GM23338 (cell line): Measurements from ENCODE around the gene PTPRJ. TPM values are rescaled to one million over a fixed set of nuclear protein-coding genes. Genes with fewer than 3 reads are reported as not detected.

Source experiments
- ATAC-seq: fragments of 200-7000 bp; cut with Tn5 transposase; 3 replicates; pipeline ENCODE4 v1.9.1; 2020
- DNase-seq: peaks from one replicate; pipeline ENCODE4 v3.0.0-alpha.2; 2015; ENCODE audit warnings: low spot score
- H2AFZ ChIP-seq: fragments of 200-600 bp; sonication (generic); 2 replicates; pipeline ENCODE4 v1.8.0; 2016; ENCODE audit warnings: antibody characterized with exemption, mild to moderate bottlenecking, moderate library complexity
- H3F3A ChIP-seq: fragments of 200-600 bp; sonication (generic); replicated peaks from 2 replicates; pipeline ENCODE4 v1.8.0; 2017; ENCODE audit warnings: antibody characterized with exemption, mixed run types, low read depth
- H3K27ac ChIP-seq: fragments of 200-600 bp; sonication (generic); 2 replicates; pipeline ENCODE4 v1.6.1; 2016; ENCODE audit warnings: low read depth
- H3K27me3 ChIP-seq: fragments of 200-600 bp; sonication (generic); 2 replicates; pipeline ENCODE4 v1.8.0; 2016; ENCODE audit warnings: mild to moderate bottlenecking, mixed run types, moderate library complexity; ENCODE audit not compliant: insufficient read depth
- H3K36me3 ChIP-seq: fragments of 200-600 bp; sonication (generic); 2 replicates; pipeline ENCODE4 v1.8.0; 2016; ENCODE audit warnings: mild to moderate bottlenecking; ENCODE audit not compliant: insufficient read depth
- H3K4me1 ChIP-seq: fragments of 200-600 bp; sonication (generic); 2 replicates; pipeline ENCODE4 v1.8.0; 2016; ENCODE audit warnings: mild to moderate bottlenecking, moderate library complexity; ENCODE audit not compliant: insufficient read depth
- H3K4me2 ChIP-seq: fragments of 200-600 bp; sonication (generic); 2 replicates; pipeline ENCODE4 v1.7.1; 2017; ENCODE audit warnings: mixed run types
- H3K4me3 ChIP-seq: fragments of 200-600 bp; sonication (generic); 2 replicates; pipeline ENCODE4 v1.6.1; 2016; ENCODE audit warnings: mixed run types
- H3K79me2 ChIP-seq: fragments of 200-600 bp; sonication (generic); replicated peaks from 2 replicates; pipeline ENCODE4 v1.8.0; 2017; ENCODE audit warnings: mild to moderate bottlenecking; ENCODE audit not compliant: insufficient read depth
- H3K9me2 ChIP-seq: fragments of 200-600 bp; sonication (generic); 2 replicates; pipeline ENCODE4 v1.8.0; 2017; ENCODE audit not compliant: insufficient read depth
- H4K20me1 ChIP-seq: fragments of 200-600 bp; sonication (generic); replicated peaks from 2 replicates; pipeline ENCODE4 v1.8.0; 2017; ENCODE audit warnings: mild to moderate bottlenecking; ENCODE audit not compliant: insufficient read depth
- H3K27ac Mint-ChIP-seq: 2 replicates; pipeline ENCODE4 v1.8.0; 2020; ENCODE audit warnings: inconsistent platforms, mild to moderate bottlenecking, moderate library complexity, mixed read lengths
- H3K27me3 Mint-ChIP-seq: 3 replicates; pipeline ENCODE4 v1.8.0; 2022; ENCODE audit warnings: low read depth, mild to moderate bottlenecking, moderate library complexity, mixed read lengths, inconsistent platforms; ENCODE audit not compliant: insufficient read depth, poor library complexity
- H3K36me3 Mint-ChIP-seq: 3 replicates; pipeline ENCODE4 v1.8.0; 2021; ENCODE audit warnings: low read depth, mild to moderate bottlenecking, inconsistent platforms, moderate library complexity, mixed read lengths
- H3K4me1 Mint-ChIP-seq: 3 replicates; pipeline ENCODE4 v1.8.0; 2020; ENCODE audit warnings: mild to moderate bottlenecking, inconsistent platforms, mixed read lengths
- H3K4me3 Mint-ChIP-seq: 3 replicates; pipeline ENCODE4 v1.8.0; 2021; ENCODE audit warnings: moderate library complexity, mild to moderate bottlenecking, inconsistent platforms, mixed read lengths
- H3K9me3 Mint-ChIP-seq: 3 replicates; pipeline ENCODE4 v1.8.0; 2020; ENCODE audit warnings: moderate library complexity, mild to moderate bottlenecking, inconsistent platforms, mixed read lengths
- CREB1 ChIP-seq: fragments of 250-450 bp; sonication (Bioruptor Pico); IDR thresholded peaks from 2 replicates; pipeline ENCODE4 v1.5.0; 2020; ENCODE audit warnings: low read depth, mild to moderate bottlenecking, moderate library complexity
- EZH2 ChIP-seq: fragments of 200-600 bp; sonication (generic); IDR thresholded peaks from one replicate; pipeline ENCODE4 v1.8.0; 2017; ENCODE audit warnings: antibody characterized with exemption, mild to moderate bottlenecking, low read depth; ENCODE audit not compliant: unreplicated experiment
- EZH2phosphoT487 ChIP-seq: fragments of 200-600 bp; sonication (generic); IDR thresholded peaks from one replicate; pipeline ENCODE4 v1.8.1; 2018; ENCODE audit warnings: antibody characterized with exemption; ENCODE audit not compliant: unreplicated experiment
- NANOG ChIP-seq: IDR thresholded peaks from 2 replicates; pipeline ENCODE4 v1.6.1; 2016; ENCODE audit warnings: antibody characterized with exemption, borderline replicate concordance
- STAT1 ChIP-seq: IDR thresholded peaks from one replicate; pipeline ENCODE4 v1.6.1; 2016; ENCODE audit warnings: antibody characterized with exemption; ENCODE audit not compliant: unreplicated experiment
- ZNF114 ChIP-seq: fragments of 250-450 bp; sonication (Bioruptor Pico); IDR thresholded peaks from 2 replicates; pipeline ENCODE4 v1.5.0; 2020; ENCODE audit warnings: mild to moderate bottlenecking, moderate library complexity
- polyA plus RNA-seq: library from polyadenylated mRNA; unstranded; fragments of >200 nt; fragmentation: Nextera tagmentation; extraction: Ambion mirVana; gene quantifications from 2 replicates; pipeline ENCODE4 v1.2.1, GENCODE V29; 2016
- total RNA-seq: library from RNA; depleted of rRNA; stranded (reverse); fragments of >200 nt; shearing (Covaris generic); gene quantifications from 2 replicates; pipeline ENCODE4 v1.2.3, GENCODE V29; 2014
- TF ChIP-seq, protein P1 (sequence below): IDR thresholded peaks from one replicate; pipeline ENCODE4 v1.6.1; 2018; ENCODE audit warnings: antibody characterized with exemption; ENCODE audit not compliant: unreplicated experiment
- TF ChIP-seq, protein P2 (sequence below): IDR thresholded peaks from 2 replicates; pipeline ENCODE4 v1.6.1; 2016; ENCODE audit warnings: antibody characterized with exemption
- TF ChIP-seq, protein P3 (sequence below), 2 experiments: fragments of 200-600 bp in 1 of 2; sonication (generic) in 1 of 2; conservative IDR thresholded peaks; 2 replicates each; pipeline versions ENCODE4 v1.5.1 to v1.6.1; 2016 to 2017; ENCODE audit warnings: antibody characterized with exemption in 2 of 2, low read depth in 2 of 2, mild to moderate bottlenecking in 2 of 2, moderate library complexity in 1 of 2
- TF ChIP-seq, protein P4 (sequence below): fragments of 250-450 bp; sonication (Bioruptor Pico); IDR thresholded peaks from 2 replicates; pipeline ENCODE4 v1.5.0; 2020; ENCODE audit warnings: mild to moderate bottlenecking, moderate library complexity

PTPRJ gene
- total and polyA plus RNA-seq, 2 experiments from 2014 or later, result 4.2 to 16.0 TPM

DNA sequence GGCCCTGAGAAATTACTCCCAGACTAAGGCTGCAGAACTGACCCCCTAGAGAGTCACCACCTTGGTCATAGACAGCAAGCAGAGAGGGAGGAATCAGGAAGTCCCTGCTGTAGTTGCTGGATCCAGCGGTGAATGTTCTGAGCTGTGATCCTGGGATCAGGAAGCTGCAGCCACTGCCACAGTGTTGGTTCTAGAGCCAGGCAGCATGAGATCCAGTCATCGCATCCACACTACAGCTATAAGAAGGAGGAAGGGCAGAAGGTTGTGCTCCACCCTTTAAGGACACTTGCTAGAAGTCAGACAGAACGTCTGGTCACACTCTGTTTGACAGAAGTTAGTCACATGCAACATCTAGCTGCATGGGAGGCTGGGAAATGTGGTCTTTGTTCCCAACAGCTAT, 131.5 kb downstream of the PTPRJ start (continued):
- TF ChIP-seq, protein P1, sequence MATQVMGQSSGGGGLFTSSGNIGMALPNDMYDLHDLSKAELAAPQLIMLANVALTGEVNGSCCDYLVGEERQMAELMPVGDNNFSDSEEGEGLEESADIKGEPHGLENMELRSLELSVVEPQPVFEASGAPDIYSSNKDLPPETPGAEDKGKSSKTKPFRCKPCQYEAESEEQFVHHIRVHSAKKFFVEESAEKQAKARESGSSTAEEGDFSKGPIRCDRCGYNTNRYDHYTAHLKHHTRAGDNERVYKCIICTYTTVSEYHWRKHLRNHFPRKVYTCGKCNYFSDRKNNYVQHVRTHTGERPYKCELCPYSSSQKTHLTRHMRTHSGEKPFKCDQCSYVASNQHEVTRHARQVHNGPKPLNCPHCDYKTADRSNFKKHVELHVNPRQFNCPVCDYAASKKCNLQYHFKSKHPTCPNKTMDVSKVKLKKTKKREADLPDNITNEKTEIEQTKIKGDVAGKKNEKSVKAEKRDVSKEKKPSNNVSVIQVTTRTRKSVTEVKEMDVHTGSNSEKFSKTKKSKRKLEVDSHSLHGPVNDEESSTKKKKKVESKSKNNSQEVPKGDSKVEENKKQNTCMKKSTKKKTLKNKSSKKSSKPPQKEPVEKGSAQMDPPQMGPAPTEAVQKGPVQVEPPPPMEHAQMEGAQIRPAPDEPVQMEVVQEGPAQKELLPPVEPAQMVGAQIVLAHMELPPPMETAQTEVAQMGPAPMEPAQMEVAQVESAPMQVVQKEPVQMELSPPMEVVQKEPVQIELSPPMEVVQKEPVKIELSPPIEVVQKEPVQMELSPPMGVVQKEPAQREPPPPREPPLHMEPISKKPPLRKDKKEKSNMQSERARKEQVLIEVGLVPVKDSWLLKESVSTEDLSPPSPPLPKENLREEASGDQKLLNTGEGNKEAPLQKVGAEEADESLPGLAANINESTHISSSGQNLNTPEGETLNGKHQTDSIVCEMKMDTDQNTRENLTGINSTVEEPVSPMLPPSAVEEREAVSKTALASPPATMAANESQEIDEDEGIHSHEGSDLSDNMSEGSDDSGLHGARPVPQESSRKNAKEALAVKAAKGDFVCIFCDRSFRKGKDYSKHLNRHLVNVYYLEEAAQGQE, result no peak
- TF ChIP-seq, protein P2, sequence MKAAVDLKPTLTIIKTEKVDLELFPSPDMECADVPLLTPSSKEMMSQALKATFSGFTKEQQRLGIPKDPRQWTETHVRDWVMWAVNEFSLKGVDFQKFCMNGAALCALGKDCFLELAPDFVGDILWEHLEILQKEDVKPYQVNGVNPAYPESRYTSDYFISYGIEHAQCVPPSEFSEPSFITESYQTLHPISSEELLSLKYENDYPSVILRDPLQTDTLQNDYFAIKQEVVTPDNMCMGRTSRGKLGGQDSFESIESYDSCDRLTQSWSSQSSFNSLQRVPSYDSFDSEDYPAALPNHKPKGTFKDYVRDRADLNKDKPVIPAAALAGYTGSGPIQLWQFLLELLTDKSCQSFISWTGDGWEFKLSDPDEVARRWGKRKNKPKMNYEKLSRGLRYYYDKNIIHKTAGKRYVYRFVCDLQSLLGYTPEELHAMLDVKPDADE, result no peak
- TF ChIP-seq STAT1, result no peak
- TF ChIP-seq, protein P3, sequence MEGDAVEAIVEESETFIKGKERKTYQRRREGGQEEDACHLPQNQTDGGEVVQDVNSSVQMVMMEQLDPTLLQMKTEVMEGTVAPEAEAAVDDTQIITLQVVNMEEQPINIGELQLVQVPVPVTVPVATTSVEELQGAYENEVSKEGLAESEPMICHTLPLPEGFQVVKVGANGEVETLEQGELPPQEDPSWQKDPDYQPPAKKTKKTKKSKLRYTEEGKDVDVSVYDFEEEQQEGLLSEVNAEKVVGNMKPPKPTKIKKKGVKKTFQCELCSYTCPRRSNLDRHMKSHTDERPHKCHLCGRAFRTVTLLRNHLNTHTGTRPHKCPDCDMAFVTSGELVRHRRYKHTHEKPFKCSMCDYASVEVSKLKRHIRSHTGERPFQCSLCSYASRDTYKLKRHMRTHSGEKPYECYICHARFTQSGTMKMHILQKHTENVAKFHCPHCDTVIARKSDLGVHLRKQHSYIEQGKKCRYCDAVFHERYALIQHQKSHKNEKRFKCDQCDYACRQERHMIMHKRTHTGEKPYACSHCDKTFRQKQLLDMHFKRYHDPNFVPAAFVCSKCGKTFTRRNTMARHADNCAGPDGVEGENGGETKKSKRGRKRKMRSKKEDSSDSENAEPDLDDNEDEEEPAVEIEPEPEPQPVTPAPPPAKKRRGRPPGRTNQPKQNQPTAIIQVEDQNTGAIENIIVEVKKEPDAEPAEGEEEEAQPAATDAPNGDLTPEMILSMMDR (conservative IDR thresholded peaks at IDR 0.05; ENCODE audit: low read depth in 2 of 2), result no peak
- TF ChIP-seq ZNF114, result no peak
- TF ChIP-seq EZH2, result no peak

DNA sequence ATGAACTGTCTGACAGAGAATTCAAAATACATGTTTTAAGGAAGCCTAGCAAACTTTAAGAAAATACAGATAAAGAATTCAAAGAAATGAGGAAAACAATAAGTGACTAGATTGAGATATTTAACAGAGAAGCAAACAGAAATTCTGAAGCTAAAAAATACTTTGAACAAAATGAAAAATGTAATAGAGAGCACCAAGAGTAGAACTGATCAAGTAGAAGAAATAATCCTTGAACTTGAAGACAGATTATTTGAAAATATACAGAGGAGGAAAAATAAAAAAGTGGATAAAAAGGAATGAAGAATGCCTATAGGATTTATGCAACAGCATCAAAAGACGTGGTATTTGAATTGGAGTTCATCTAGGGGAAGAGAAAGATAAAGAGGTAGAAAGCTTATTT, 134.4 kb downstream of the PTPRJ start:
- Histone ChIP-seq H4K20me1 (no peaks in the 10 kb centered on the region), H3K4me2 (no peak overlapping the region)
- H3K36me3 Mint-ChIP-seq, result peaks cover 13% of the 10 kb centered on the region

More for the DNA sequence above, 134.4 kb downstream of the PTPRJ start:
- Histone ChIP-seq H3K27ac (no peak overlapping the region), H3F3A (no peaks in the 10 kb centered on the region), H3K4me3 (no peak overlapping the region), H3K79me2 (no peaks in the 10 kb centered on the region), H3K27me3 (no peaks in the 10 kb centered on the region), H3K36me3 (no peaks in the 10 kb centered on the region), H2AFZ (no peak overlapping the region), H3K4me1 (no peaks in the 10 kb centered on the region), H3K9me2 (no peaks in the 10 kb centered on the region)
- H3K27me3 Mint-ChIP-seq, result peaks cover 6% of the 10 kb centered on the region
- H3K4me1 Mint-ChIP-seq, result peaks cover 3% of the 10 kb centered on the region
- TF ChIP-seq CREB1 (CRISPR knock-in tag), result no peak
- no peak for TF ChIP-seq NANOG
- TF ChIP-seq EZH2phosphoT487, result no peak
- no peak for TF ChIP-seq STAT1
- TF ChIP-seq ZNF114, result no peak
- TF ChIP-seq, protein P4, sequence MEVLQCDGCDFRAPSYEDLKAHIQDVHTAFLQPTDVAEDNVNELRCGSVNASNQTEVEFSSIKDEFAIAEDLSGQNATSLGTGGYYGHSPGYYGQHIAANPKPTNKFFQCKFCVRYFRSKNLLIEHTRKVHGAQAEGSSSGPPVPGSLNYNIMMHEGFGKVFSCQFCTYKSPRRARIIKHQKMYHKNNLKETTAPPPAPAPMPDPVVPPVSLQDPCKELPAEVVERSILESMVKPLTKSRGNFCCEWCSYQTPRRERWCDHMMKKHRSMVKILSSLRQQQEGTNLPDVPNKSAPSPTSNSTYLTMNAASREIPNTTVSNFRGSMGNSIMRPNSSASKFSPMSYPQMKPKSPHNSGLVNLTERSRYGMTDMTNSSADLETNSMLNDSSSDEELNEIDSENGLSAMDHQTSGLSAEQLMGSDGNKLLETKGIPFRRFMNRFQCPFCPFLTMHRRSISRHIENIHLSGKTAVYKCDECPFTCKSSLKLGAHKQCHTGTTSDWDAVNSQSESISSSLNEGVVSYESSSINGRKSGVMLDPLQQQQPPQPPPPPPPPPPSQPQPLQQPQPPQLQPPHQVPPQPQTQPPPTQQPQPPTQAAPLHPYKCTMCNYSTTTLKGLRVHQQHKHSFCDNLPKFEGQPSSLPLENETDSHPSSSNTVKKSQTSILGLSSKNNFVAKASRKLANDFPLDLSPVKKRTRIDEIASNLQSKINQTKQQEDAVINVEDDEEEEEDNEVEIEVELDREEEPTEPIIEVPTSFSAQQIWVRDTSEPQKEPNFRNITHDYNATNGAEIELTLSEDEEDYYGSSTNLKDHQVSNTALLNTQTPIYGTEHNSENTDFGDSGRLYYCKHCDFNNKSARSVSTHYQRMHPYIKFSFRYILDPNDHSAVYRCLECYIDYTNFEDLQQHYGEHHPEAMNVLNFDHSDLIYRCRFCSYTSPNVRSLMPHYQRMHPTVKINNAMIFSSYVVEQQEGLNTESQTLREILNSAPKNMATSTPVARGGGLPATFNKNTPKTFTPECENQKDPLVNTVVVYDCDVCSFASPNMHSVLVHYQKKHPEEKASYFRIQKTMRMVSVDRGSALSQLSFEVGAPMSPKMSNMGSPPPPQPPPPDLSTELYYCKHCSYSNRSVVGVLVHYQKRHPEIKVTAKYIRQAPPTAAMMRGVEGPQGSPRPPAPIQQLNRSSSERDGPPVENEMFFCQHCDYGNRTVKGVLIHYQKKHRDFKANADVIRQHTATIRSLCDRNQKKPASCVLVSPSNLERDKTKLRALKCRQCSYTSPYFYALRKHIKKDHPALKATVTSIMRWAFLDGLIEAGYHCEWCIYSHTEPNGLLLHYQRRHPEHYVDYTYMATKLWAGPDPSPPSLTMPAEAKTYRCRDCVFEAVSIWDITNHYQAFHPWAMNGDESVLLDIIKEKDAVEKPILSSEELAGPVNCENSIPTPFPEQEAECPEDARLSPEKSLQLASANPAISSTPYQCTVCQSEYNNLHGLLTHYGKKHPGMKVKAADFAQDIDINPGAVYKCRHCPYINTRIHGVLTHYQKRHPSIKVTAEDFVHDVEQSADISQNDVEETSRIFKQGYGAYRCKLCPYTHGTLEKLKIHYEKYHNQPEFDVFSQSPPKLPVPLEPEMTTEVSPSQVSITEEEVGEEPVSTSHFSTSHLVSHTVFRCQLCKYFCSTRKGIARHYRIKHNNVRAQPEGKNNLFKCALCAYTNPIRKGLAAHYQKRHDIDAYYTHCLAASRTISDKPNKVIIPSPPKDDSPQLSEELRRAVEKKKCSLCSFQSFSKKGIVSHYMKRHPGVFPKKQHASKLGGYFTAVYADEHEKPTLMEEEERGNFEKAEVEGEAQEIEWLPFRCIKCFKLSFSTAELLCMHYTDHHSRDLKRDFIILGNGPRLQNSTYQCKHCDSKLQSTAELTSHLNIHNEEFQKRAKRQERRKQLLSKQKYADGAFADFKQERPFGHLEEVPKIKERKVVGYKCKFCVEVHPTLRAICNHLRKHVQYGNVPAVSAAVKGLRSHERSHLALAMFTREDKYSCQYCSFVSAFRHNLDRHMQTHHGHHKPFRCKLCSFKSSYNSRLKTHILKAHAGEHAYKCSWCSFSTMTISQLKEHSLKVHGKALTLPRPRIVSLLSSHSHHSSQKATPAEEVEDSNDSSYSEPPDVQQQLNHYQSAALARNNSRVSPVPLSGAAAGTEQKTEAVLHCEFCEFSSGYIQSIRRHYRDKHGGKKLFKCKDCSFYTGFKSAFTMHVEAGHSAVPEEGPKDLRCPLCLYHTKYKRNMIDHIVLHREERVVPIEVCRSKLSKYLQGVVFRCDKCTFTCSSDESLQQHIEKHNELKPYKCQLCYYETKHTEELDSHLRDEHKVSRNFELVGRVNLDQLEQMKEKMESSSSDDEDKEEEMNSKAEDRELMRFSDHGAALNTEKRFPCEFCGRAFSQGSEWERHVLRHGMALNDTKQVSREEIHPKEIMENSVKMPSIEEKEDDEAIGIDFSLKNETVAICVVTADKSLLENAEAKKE (CRISPR knock-in tag), result no peak
- no peak for TF ChIP-seq EZH2
- ATAC-seq (no peak), DNase-seq (no peak)
- peaks cover 10% of the 10 kb centered on the region for H3K9me3 Mint-ChIP-seq
- no peak overlapping the region for H3K4me3 Mint-ChIP-seq
- H3K27ac Mint-ChIP-seq, result no peak overlapping the region
